ENCODE results near the gene BBLN. TPM values are rescaled to one million over a fixed set of nuclear protein-coding genes. Genes with fewer than 3 reads are reported as not detected.

Gene BBLN
- total RNA-seq, 1 experiment from 2014 or later: 70.4 TPM

GRCh38 chr9:128117613-128118471 is 42.2 kb upstream of the BBLN start:
- Mint-ChIP-seq H3K27ac (ENCODE audit: low read depth, unreplicated experiment) (no peak overlapping the region), H3K4me1 (ENCODE audit: insufficient read depth, unreplicated experiment) (no peaks in the 10 kb centered on the region), H3K4me3 (ENCODE audit: unreplicated experiment) (no peak overlapping the region), H3K36me3 (ENCODE audit: insufficient read depth, unreplicated experiment) (peaks cover 22% of the 10 kb centered on the region), H3K27me3 (ENCODE audit: insufficient read depth, unreplicated experiment) (no peaks in the 10 kb centered on the region), H3K9me3 (ENCODE audit: unreplicated experiment) (no peaks in the 10 kb centered on the region)
- ChIA-PET CTCF (interaction anchor here (0.6 to 4.8 kb wide), 35 partner anchors 8 to 1177 kb away, joined by 3 to 62 read pairs (median 5); partner anchors contain the start of gene ST6GALNAC4), POLR2A (interaction anchor here (0.7 to 1.4 kb wide), 4 partner anchors 9 to 29 kb away, joined by 3 to 9 read pairs (median 5); no protein-coding TSS in a partner anchor)
- peak; percentile 100 for TF ChIP-seq CTCF (IDR thresholded peaks at IDR 0.05; ENCODE audit: unreplicated experiment)
- peak; percentile 87 for DNase-seq (ENCODE audit: unreplicated experiment)
- intact Hi-C loops (cut with micrococcal nuclease): loop anchor here (1.0 kb wide), 1 partner anchor 175 kb away; no protein-coding TSS in a partner anchor
- BruUV-seq (replicated peaks): no TSS peak

GRCh38 chr9:128118472-128118857 is 41.6 kb upstream of the BBLN start:
- CTCF ChIA-PET: interaction anchor here (0.7 to 4.8 kb wide), 20 partner anchors 8 to 1178 kb away, joined by 3 to 62 read pairs (median 9); no protein-coding TSS in a partner anchor
- H3K9me3 Mint-ChIP-seq (ENCODE audit: unreplicated experiment): no peaks in the 10 kb centered on the region
- H3K27ac Mint-ChIP-seq (ENCODE audit: low read depth, unreplicated experiment): no peak overlapping the region
- no peaks in the 10 kb centered on the region for H3K4me1 Mint-ChIP-seq (ENCODE audit: insufficient read depth, unreplicated experiment)
- no peak overlapping the region for H3K4me3 Mint-ChIP-seq (ENCODE audit: unreplicated experiment)
- TF ChIP-seq CTCF (IDR thresholded peaks at IDR 0.05; ENCODE audit: unreplicated experiment): no peak
- BruUV-seq (replicated peaks): no TSS peak
- H3K27me3 Mint-ChIP-seq (ENCODE audit: insufficient read depth, unreplicated experiment): no peaks in the 10 kb centered on the region
- DNase-seq (ENCODE audit: unreplicated experiment): no peak
- POLR2A ChIA-PET: interaction anchor here (1.4 kb wide), 1 partner anchor 8 kb away, joined by 5 read pairs; no protein-coding TSS in a partner anchor
- intact Hi-C loops (cut with micrococcal nuclease): no loop called here
- H3K36me3 Mint-ChIP-seq (ENCODE audit: insufficient read depth, unreplicated experiment): peaks cover 28% of the 10 kb centered on the region

- TF ChIP-seq CTCF (IDR thresholded peaks at IDR 0.05; ENCODE audit: unreplicated experiment): no peak
- CTCF ChIA-PET: interaction anchor here (0.7 to 1.2 kb wide), 3 partner anchors 18 to 186 kb away, joined by 3 read pairs; no protein-coding TSS in a partner anchor
- no TSS peak for BruUV-seq (replicated peaks)
- Mint-ChIP-seq H3K4me3 (ENCODE audit: unreplicated experiment) (no peak overlapping the region), H3K27ac (ENCODE audit: low read depth, unreplicated experiment) (no peak overlapping the region), H3K9me3 (ENCODE audit: unreplicated experiment) (no peaks in the 10 kb centered on the region), H3K4me1 (ENCODE audit: insufficient read depth, unreplicated experiment) (no peaks in the 10 kb centered on the region), H3K36me3 (ENCODE audit: insufficient read depth, unreplicated experiment) (peaks cover 27% of the 10 kb centered on the region), H3K27me3 (ENCODE audit: insufficient read depth, unreplicated experiment) (no peaks in the 10 kb centered on the region)
- intact Hi-C loops (cut with micrococcal nuclease): no loop called here
- no peak for DNase-seq (ENCODE audit: unreplicated experiment)
- POLR2A ChIA-PET: interaction anchor here (1.2 kb wide), 1 partner anchor 10 kb away, joined by 4 read pairs; no protein-coding TSS in a partner anchor
Measured at GRCh38 chr9:128118971-128119665, 40.9 kb upstream of the BBLN start.

Data from MCF 10A (cell line).